GM12891 (cell line): ENCODE results near the gene MATN3.

Source experiments
- POLR2A ChIP-seq: IDR thresholded peaks from 2 replicates; pipeline ENCODE4 v1.6.1; 2011; ENCODE audit warnings: low read depth, low read length, control low read depth
- TAF1 ChIP-seq: IDR thresholded peaks from 2 replicates; pipeline ENCODE4 v1.6.1; 2011; ENCODE audit warnings: low read depth, low read length, control low read depth

- TF ChIP-seq POLR2A (no peak), TAF1 (no peak)
These were observed 6.5 kb downstream of the MATN3 start for GRCh38 chr2:20005891-20006470.
